Suprapubic skin (tissue), 2 donors: Measurements from ENCODE around the gene LTBP2.

Experiments
- EP300 ChIP-seq: sonication (generic); formaldehyde crosslinking; IDR thresholded peaks from one replicate; pipeline ENCODE4 v1.6.1; 2017; ENCODE audit warnings: antibody characterized with exemption
- POLR2A ChIP-seq, 2 donors: fragments of 450-650 bp; IDR thresholded peaks; one replicate each; pipeline ENCODE4 v1.6.1; 2017; ENCODE audit warnings: antibody characterized with exemption in 2 of 2, mild to moderate bottlenecking in 2 of 2, moderate library complexity in 2 of 2

- no peak for TF ChIP-seq EP300
- TF ChIP-seq POLR2A (IDR thresholded peaks at IDR 0.05): no peak
These were observed 107.6 kb downstream of the LTBP2 start for GRCh38 chr14:74504412-74504811.
